CD14-positive monocyte (primary cell): ENCODE measurements around the gene GRIK3. TPM values are rescaled to one million over a fixed set of nuclear protein-coding genes. Genes with fewer than 3 reads are reported as not detected.

ENCODE experiments used
- DNase-seq, 3 donors: peaks; one replicate each; pipeline ENCODE4 v3.0.0-alpha.2; 2011 to 2022
- H2AFZ ChIP-seq: 2 replicates; pipeline ENCODE4 v1.6.0; 2012; ENCODE audit warnings: mild to moderate bottlenecking, low read depth, low read length, inconsistent platforms; ENCODE audit not compliant: insufficient read depth, poor library complexity, severe bottlenecking
- H3K27ac ChIP-seq, 2 donors: 1 replicate in 1 of 2; 2 replicates in 1 of 2; pipeline ENCODE4 v1.5.1; 2012 to 2013; ENCODE audit warnings: low read length in 2 of 2, control low read depth in 1 of 2, inconsistent platforms in 1 of 2, low read depth in 1 of 2, mild to moderate bottlenecking in 1 of 2
- H3K27me3 ChIP-seq, 2 donors: one replicate each; pipeline versions ENCODE4 v1.6.0 to v1.6.1; 2011 to 2013; ENCODE audit warnings: low read length in 2 of 2; ENCODE audit not compliant: control insufficient read depth in 2 of 2, insufficient read depth in 2 of 2
- H3K36me3 ChIP-seq, 2 donors: replicated peaks in 1 of 2; 1 replicate in 1 of 2; 2 replicates in 1 of 2; pipeline versions ENCODE4 v1.5.1 to v1.6.1; 2012 to 2013; ENCODE audit warnings: low read length in 2 of 2, control low read depth in 1 of 2, inconsistent platforms in 1 of 2, mild to moderate bottlenecking in 1 of 2; ENCODE audit not compliant: insufficient read depth in 2 of 2, control insufficient read depth in 1 of 2
- H3K4me1 ChIP-seq, 2 donors: 1 replicate in 1 of 2; 2 replicates in 1 of 2; pipeline versions ENCODE4 v1.5.1 to v1.6.1; 2012 to 2013; ENCODE audit warnings: low read length in 2 of 2, control low read depth in 1 of 2, inconsistent platforms in 1 of 2, mild to moderate bottlenecking in 1 of 2, moderate library complexity in 1 of 2; ENCODE audit not compliant: insufficient read depth in 2 of 2, control insufficient read depth in 1 of 2
- H3K4me2 ChIP-seq: replicated peaks from 2 replicates; pipeline ENCODE3; 2012; ENCODE audit warnings: low read length, moderate library complexity, mild to moderate bottlenecking; ENCODE audit not compliant: poor library complexity, severe bottlenecking; ENCODE audit errors: extremely low read depth
- H3K4me3 ChIP-seq, 3 experiments: fragments of 200-600 bp in 1 of 3; sonication (generic) in 1 of 3; replicated peaks in 1 of 3; 1 replicate in 2 of 3; 2 replicates in 1 of 3; pipeline ENCODE4 v1.5.1; 2011 to 2013; ENCODE audit warnings: low read length in 3 of 3, mild to moderate bottlenecking in 3 of 3, control low read depth in 2 of 3, low read depth in 2 of 3, inconsistent platforms in 1 of 3, moderate library complexity in 1 of 3
- H3K79me2 ChIP-seq: 2 replicates; pipeline ENCODE4 v1.6.0; 2012; ENCODE audit warnings: mild to moderate bottlenecking, control low read depth, inconsistent platforms, low read length, moderate library complexity; ENCODE audit not compliant: insufficient read depth
- H3K9ac ChIP-seq: 2 replicates; pipeline ENCODE4 v1.6.0; 2017; ENCODE audit warnings: low read length, mild to moderate bottlenecking; ENCODE audit not compliant: insufficient read depth, poor library complexity, severe bottlenecking
- H3K9me3 ChIP-seq, 2 donors: replicated peaks in 1 of 2; 1 replicate in 1 of 2; 2 replicates in 1 of 2; pipeline versions ENCODE4 v1.5.1 to v1.6.1; 2012 to 2013; ENCODE audit warnings: low read length in 2 of 2, control low read depth in 1 of 2; ENCODE audit not compliant: control insufficient read depth in 1 of 2, insufficient read depth in 1 of 2
- H4K20me1 ChIP-seq: 2 replicates; pipeline ENCODE4 v1.6.0; 2012; ENCODE audit warnings: mild to moderate bottlenecking, low read length, control low read depth, moderate library complexity; ENCODE audit not compliant: insufficient read depth
- H3K27ac Mint-ChIP-seq, 7 donors: one replicate each; pipeline ENCODE4 v1.8.0; 2020; ENCODE audit warnings: mild to moderate bottlenecking in 7 of 7, mixed read lengths in 7 of 7, moderate library complexity in 6 of 7, inconsistent platforms in 2 of 7
- H3K27me3 Mint-ChIP-seq, 3 donors: one replicate each; pipeline ENCODE4 v1.8.0; 2021 to 2022; ENCODE audit warnings: low read depth in 3 of 3, mild to moderate bottlenecking in 3 of 3, mixed read lengths in 3 of 3, moderate library complexity in 3 of 3, inconsistent platforms in 1 of 3
- H3K36me3 Mint-ChIP-seq, 2 donors: one replicate each; pipeline ENCODE4 v1.8.0; 2020; ENCODE audit warnings: mixed read lengths in 2 of 2, inconsistent platforms in 1 of 2, mild to moderate bottlenecking in 1 of 2
- H3K4me1 Mint-ChIP-seq: one replicate; pipeline ENCODE4 v1.8.0; 2020; ENCODE audit warnings: mild to moderate bottlenecking, mixed read lengths
- H3K4me3 Mint-ChIP-seq, 2 donors: one replicate each; pipeline ENCODE4 v1.8.0; 2020; ENCODE audit warnings: mild to moderate bottlenecking in 2 of 2, mixed read lengths in 2 of 2, moderate library complexity in 1 of 2
- H3K9me3 Mint-ChIP-seq, 7 donors: one replicate each; pipeline ENCODE4 v1.8.0; 2020 to 2022; ENCODE audit warnings: mixed read lengths in 7 of 7, mild to moderate bottlenecking in 6 of 7, moderate library complexity in 6 of 7, inconsistent platforms in 2 of 7
- CTCF ChIP-seq: fragments of 200-600 bp; IDR thresholded peaks from one replicate; pipeline ENCODE4 v1.8.0; 2022; ENCODE audit warnings: antibody characterized with exemption, mild to moderate bottlenecking
- WGBS: methylation state at CpG from one replicate; pipeline ENCODE4 v1.1.5; 2013; ENCODE audit warnings: missing lambda C conversion rate; ENCODE audit not compliant: insufficient coverage; 5-methylcytosine and 5-hydroxymethylcytosine counted together
- intact Hi-C, 2 donors: fragments of 100-400 bp; cut with micrococcal nuclease; formaldehyde crosslinking; loops; one replicate each; pipeline versions ENCODE4 v1.15.0 to v1.15.1; 2023
- polyA plus RNA-seq, 3 donors: library from polyadenylated mRNA; depleted of rRNA in 1 of 3; unstranded in 2 of 3; stranded (reverse) in 1 of 3; fragments of 300-500 nt in 2 of 3; fragments of >200 nt in 1 of 3; fragmentation: Illumina TruSeq in 2 of 3; gene quantifications; 1 replicate in 2 of 3; 2 replicates in 1 of 3; pipeline ENCODE4 v1.2.3, GENCODE V29; 2012 to 2021

The GRIK3 gene
- polyA plus RNA-seq, 3 donors, result not detected

- Mint-ChIP-seq H3K27ac (no peak overlapping the region), H3K4me1 (no peaks in the 10 kb centered on the region), H3K4me3 (no peak overlapping the region), H3K27me3 (peaks cover 2 to 5% (median 3%) of the 10 kb centered on the region in 3 donors), H3K9me3 (peaks cover 0 to 2% (median 0%) of the 10 kb centered on the region in 7 donors), H3K36me3 (no peaks in the 10 kb centered on the region)
- H2AFZ ChIP-seq, result no peak overlapping the region
- H3K27ac ChIP-seq, result no peak overlapping the region
- WGBS, result 100% methylated on average over 1 of the region's 8 CpGs
- intact Hi-C loops, result no loop called here
- no peak overlapping the region for H3K4me2 ChIP-seq
- H3K4me3 ChIP-seq, result no peak overlapping the region
- H3K27me3 ChIP-seq, result no peaks in the 10 kb centered on the region
- no peak for DNase-seq
- no peaks in the 10 kb centered on the region for H3K9me3 ChIP-seq
- H3K79me2 ChIP-seq, result no peaks in the 10 kb centered on the region
- no peak overlapping the region for H3K9ac ChIP-seq
- H4K20me1 ChIP-seq, result no peaks in the 10 kb centered on the region
- no peak for TF ChIP-seq CTCF
- no peaks in the 10 kb centered on the region for H3K4me1 ChIP-seq
- H3K36me3 ChIP-seq, result no peaks in the 10 kb centered on the region
Measured at GRCh38 chr1:36792292-36792691, 242.0 kb downstream of the GRIK3 start.

GRCh38 chr1:36790191-36790590 lies 244.1 kb downstream of the GRIK3 start:
- Histone ChIP-seq H4K20me1 (no peaks in the 10 kb centered on the region), H3K4me2 (no peak overlapping the region), H3K27me3 (no peaks in the 10 kb centered on the region), H3K4me1 (no peaks in the 10 kb centered on the region), H3K36me3 (no peaks in the 10 kb centered on the region), H3K9ac (no peak overlapping the region), H2AFZ (no peak overlapping the region), H3K4me3 (no peak overlapping the region), H3K9me3 (no peaks in the 10 kb centered on the region), H3K27ac (no peak overlapping the region), H3K79me2 (no peaks in the 10 kb centered on the region)
- Mint-ChIP-seq H3K36me3 (no peaks in the 10 kb centered on the region), H3K4me3 (no peak overlapping the region), H3K4me1 (no peaks in the 10 kb centered on the region), H3K27me3 (peaks cover 3 to 11% (median 3%) of the 10 kb centered on the region in 3 donors), H3K27ac (no peak overlapping the region), H3K9me3 (peaks cover 0 to 2% (median 0%) of the 10 kb centered on the region in 7 donors)
- DNase-seq, result no peak
- no peak for TF ChIP-seq CTCF
- WGBS, result 74% methylated on average over 10 of the region's 10 CpGs
- intact Hi-C loops, result no loop called here
